Measurements from ENCODE around the gene MORC3.
A peak's percentile ranks its signal among the peaks of the same experiment; 100 is the strongest.
"Not testable (repeated sequence)": the region's sequence is repeated elsewhere in the genome, so short reads cannot be mapped to it uniquely, and the experiment has no call there.

The MORC3 gene

DNA sequence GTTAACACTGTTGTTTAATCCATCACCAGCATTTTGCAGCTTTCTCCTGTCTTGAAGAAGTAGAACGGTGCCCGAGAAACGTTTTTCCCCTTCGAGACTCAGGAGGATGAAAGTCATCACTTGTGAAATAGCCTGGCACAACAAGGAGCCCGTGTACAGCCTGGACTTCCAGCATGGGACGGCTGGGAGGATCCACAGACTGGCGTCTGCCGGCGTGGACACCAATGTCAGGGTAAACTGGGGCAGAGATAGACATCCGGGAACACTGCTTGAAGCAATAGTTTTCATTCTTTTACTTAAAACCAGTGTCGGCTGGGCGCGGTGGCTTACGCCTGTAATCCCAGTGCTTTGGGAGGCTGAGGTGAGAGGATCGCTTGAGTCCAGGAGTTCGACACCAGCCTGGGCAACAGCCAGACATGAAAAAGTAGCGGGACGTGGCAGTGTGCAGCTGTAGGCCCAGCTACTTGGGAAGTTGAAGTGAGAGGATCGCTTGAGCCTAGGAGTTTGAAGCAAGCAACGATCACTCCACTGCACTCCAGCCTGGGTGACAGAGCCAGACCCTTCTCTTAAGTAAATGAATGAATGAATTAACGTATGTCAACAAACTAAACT lies 66.1 kb downstream of the MORC3 start:
- no peak for DNase-seq

DNA sequence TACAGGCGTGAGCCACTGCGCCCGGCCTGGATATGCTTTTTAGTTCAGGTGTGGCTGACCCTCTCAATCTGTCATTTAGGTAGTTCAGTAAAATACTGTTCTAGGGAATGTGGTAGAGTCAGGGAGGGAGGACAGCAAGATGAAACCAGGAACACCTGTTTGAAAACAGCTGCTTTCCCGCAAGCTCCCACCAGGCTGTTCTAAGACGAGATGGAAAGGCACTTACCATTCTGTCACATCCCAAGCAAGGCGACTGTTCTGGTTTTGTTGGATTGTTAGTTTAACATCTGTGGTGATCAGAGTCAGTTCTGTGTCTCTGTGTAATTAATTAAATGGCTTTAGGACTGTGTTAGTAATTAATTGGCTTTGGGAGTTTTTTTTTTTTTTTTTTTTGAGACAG lies 68.1 kb downstream of the MORC3 start:
- no peak for DNase-seq

DNA sequence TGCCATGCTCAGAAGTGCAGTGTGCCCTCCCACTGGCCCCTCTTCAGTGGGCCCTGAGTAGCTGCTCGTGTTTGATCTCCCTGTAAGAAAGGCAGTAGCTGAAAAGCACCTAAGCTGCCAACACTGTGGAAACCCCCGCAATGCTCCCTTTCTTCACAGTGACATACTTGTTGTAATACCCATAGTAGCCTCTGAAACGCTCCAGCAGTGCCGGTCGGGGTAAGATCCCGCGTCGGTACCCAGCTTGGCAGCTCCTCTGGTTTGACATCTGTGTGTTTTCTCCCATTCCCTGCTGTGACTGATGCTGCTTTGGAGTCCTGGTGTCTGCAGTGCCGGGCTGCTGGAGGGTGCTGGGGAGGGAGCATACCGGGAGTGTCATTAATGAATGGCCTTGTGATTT lies 68.8 kb downstream of the MORC3 start:
- no peak for DNase-seq

DNA sequence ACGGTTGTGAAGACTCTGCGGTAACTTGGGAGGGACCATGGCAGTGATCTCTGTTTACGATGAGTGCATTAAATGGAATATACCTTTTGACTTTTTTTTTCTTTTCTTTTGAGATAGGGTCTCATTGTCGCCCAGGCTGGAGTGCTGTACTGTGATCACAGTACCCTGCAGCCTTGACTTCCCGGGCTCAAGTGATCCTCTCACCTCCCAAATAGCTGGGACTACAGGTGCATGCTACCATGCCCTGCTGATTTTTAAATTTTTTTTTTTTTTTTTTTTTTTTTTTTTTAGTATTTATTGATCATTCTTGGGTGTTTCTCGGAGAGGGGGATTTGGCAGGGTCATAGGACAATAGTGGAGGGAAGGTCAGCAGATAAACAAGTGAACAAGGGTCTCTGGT lies 71.7 kb downstream of the MORC3 start:
- not testable (repeated sequence) for DNase-seq

DNA sequence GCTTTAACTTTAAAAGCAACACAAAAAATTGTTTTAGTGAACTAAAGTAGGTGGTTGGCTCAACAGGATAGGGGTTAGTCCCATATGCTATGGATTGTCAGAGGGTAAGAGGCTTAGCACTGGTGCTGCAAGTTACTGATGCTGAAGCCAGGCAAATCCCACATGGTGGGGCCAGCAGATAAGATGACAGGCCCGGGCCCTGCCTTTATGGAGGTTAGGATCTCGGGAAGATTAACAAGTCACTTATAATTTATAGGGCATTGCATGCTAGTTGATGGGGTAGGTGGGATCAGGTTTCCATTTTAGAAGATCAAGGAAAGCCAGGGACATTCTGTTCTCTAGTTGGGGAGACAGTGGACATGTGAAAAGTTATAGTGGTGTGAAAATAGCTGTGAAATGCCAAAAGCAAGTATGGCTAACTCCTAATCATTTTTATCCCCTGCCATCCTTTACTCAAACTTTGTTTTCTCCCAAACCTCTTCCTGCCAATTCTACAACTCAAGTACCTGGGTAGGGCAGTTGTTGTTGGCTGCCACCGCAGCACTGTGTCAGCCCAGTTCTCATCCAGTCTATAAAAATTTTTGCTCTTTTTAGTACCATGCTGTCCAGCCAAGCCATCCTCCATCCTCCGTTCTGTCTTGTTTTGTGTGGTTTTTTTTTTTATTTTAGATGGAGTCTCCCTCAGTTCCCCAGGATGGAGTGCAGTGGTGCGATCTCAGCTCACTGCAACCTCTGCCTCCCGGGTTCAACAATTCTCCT lies 75.5 kb downstream of the MORC3 start:
- no peak for DNase-seq

DNA sequence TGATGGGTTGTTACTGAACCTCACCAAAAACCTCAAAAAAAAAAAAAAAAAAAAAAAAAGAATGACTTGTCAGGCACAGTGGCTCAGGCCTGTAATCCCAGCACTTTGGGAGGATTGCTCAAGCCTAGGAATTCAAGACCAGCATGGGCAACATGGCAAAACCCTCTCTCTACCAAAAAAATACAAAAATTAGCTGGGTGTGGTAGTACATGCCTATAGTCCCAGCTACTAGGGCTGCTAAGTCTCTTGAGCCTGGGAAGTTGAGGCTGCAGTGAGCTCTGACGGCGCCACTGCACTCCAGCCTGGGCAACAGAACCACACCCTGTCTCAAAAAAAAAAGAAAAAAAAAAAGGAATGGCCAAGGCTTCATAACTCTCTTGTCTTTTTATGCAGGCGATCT lies 76.3 kb downstream of the MORC3 start:
- DNase-seq: no peak

DNA sequence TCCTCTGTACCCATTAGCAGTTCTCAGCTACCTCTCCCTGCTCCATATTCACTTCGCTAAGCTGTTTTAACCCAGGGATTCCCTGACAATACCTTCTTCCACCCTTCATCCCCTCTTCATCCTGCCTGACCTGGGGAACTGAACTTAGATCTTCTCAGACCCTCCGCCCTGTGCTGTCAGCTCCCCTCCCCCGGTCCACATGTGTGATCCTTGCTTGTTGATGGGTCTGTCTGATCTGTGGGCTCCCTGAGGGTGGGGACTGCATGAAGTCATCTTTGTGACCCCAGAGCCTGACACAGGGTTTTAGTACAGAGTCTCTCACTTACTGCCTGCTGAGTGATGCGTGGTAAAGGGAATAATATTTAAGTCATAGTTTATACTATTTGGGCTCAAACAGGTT lies 77.0 kb downstream of the MORC3 start:
- DNase-seq: no peak

DNA sequence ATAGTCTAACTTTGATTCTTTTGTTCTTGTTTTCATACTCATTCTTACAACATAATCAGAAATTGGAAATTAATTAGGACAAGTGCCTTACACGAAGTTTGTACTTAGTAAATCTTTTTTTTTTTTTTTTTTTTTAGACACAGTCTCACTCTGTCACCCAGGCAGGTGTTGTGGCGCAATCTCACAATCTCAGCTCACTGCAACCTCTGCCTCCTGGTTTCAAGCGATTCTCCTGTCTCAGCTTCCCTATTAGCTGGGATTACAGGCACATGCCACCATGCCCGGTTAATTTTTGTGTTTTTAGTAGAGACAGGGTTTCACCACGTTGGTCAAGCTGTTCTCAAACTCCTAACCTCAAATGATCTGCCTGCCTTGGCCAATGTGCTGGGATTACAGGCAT lies 77.6 kb downstream of the MORC3 start:
- DNase-seq: no peak

DNA sequence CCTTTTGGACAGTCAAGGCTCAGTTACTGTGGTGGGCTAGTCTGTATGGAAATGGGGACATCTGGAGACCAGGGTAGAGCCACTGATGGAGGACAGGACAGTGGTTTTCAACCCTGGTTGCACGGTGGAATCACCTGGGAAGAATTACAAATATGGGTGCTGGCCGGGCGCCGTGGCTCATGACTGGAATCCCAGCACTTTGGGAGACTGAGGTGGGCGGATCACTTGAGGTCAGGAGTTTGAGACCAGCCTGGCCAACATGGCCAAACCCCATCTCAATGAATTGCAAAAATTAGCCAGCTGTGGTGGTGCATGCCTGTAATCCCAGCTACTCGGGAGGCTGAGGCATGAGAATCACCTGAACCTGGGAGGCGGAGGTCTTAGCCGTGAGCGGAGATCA lies 79.7 kb downstream of the MORC3 start:
- not testable (repeated sequence) for DNase-seq

DNA sequence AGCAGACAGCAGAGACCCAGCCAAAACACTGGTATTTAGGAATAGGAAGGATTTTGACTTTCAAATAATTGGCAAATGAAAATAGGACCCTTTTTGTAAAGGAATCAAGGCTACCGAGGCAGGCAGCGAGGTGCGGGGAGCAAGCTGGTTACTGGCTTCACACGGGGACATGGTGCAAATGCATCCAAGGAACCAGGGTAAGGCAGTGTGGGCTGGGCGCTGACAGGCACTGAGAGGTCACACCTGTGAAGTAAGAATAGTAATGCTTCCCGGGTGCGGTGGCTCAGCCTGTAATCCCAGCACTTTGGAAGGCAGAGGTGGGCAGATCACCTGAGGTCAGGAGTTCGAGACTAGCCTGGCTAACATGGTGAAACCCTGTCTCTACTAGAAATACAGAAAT lies 80.7 kb downstream of the MORC3 start:
- no peak for DNase-seq

DNA sequence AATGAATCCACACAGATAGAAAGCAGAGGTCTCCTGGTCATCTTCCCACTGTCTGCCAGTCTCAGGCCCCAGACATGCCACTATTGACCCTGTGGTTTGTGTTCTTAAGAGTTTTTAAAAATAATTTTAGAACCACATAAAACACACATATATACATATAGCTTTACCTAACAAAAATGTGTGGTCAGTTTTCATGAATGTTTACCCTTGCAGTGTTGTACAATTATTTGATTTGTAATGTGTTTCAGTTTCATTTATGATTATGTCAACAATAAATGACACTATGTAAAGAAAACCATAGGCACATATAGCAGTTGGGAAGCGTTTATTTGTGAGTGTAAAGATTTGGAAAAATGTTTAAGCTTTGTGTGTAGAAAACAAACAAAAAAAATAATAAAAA lies 82.3 kb downstream of the MORC3 start:
- DNase-seq: no peak

DNA sequence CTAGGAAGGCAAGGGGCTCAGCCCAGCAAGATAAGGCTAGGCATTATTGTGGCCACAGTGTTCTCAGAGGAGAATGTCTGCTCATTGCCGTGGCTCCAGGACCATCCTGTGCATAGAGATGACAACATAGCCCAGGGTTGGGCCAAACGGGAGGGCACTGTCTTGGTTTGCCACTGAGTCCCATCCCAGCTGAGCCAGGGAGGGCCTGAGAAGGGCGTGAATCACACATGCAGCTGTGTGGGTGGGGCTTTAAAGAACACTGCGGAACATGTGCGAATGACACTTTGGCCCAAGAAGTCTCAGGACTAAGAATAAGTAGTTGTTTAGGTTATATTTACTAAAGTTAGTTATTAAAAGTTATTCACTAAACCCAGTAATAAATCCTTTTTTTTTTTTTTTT lies 83.7 kb downstream of the MORC3 start:
- DNase-seq: no peak

DNA sequence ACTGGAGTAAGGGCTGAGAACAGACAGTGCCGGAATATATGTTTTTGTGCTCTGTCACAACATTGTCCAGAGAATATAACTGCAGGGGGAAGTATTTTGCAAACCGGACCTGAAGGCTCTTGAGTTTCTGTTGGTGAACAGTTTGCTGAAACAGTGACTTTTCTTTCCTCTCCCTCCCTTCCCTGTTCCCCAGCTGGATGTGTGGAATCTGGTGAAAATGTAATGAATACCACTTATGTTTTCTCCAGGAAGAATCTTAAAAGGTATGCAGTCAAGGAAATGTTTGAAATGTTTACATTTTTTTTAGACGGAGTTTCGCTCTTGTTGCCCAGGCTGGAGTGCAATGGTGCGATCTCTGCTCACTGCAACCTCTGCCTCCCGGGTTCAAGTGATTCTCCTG lies 88.6 kb downstream of the MORC3 start:
- DNase-seq: no peak

DNA sequence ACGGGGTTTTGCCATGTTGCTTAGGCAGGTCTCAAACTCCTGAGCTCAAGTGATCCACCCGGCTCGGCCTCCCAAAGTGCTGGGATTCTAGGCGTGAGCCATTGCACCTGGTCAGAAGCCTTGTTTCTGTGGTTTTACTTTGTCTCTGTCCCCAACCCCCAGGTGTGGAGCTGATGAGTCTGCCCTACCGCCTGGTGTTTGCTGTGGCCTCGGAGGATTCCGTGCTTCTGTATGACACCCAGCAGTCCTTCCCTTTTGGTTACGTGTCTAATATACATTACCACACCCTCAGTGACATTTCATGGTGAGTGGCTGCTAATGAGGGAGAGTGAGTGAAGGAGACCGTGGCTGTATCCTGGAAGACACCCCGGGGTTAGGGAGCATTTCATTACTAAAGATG lies 91.3 kb downstream of the MORC3 start:
- no peak for DNase-seq

DNA sequence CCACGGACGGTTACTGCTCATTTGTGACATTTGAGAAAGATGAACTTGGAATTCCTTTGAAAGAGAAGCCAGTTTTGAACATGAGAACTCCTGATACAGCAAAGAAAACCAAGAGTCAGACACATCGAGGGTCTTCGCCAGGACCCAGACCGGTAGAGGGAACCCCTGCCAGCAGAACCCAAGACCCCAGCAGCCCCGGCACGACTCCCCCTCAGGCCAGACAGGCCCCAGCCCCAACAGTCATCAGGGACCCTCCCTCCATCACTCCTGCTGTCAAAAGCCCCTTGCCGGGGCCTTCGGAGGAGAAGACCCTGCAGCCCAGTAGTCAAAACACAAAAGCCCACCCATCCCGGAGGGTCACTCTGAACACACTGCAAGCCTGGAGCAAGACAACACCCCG lies 92.9 kb downstream of the MORC3 start:
- DNase-seq: no peak

DNA sequence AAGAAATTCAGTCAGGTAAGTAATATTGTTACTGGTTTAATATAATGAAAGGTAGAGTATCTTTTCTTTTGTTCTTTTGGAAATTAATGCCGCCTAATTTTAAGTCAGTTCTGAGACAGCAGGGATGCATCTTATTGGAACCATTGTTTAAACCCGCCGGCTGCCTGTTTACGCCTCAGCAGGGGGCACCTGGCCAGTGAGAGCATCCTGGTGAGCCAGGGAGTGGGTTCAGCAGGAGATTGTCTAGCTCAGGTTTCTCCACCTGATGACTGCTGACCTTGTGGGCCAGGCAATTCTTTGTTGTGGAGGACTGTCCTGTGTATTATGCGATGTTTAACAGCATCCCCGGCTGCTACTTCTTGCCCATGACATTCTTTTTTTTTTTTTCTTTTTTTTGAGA lies 95.4 kb downstream of the MORC3 start:
- no peak for DNase-seq

DNA sequence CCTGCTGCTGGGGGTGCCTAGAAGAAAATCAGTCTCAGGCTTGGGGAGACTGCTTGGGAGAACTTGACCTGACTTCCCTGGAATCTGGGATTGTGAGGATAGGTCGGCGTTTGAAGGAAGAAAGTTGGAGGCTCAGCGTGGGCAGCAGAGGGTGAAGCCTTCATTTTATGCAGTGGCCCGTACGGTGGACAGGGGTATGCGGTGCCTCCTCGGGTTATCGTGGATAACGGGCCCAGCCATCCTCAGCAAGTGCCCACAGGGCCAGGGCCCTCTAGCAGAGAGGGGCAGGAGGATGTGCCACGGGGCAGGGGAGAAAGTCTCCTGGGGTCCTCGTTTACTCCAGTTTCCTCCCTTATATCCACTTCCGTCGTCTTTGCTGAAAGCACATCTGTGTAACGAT lies 99.2 kb downstream of the MORC3 start:
- no peak for DNase-seq

DNA sequence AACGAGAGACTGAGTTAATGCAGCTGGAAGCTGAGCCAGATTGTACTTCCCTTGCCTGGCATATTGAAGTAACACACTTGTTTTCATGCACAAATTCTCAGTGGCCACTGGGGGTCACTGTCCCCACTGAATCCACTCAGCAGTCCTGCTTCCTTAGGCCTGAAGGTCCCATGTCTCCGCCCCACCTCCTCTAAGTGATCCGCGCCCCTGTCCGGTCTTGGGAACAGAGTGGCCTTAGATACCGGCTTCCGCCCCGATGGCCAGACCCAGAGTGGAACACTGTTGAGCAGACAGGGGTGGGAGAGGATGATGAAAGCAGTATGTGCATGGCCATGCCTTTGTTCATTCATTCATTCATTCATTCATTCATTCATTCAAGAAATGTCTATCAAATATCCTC lies 100.0 kb downstream of the MORC3 start:
- peak; percentile 86 to 93 (median 91) for DNase-seq

DNA sequence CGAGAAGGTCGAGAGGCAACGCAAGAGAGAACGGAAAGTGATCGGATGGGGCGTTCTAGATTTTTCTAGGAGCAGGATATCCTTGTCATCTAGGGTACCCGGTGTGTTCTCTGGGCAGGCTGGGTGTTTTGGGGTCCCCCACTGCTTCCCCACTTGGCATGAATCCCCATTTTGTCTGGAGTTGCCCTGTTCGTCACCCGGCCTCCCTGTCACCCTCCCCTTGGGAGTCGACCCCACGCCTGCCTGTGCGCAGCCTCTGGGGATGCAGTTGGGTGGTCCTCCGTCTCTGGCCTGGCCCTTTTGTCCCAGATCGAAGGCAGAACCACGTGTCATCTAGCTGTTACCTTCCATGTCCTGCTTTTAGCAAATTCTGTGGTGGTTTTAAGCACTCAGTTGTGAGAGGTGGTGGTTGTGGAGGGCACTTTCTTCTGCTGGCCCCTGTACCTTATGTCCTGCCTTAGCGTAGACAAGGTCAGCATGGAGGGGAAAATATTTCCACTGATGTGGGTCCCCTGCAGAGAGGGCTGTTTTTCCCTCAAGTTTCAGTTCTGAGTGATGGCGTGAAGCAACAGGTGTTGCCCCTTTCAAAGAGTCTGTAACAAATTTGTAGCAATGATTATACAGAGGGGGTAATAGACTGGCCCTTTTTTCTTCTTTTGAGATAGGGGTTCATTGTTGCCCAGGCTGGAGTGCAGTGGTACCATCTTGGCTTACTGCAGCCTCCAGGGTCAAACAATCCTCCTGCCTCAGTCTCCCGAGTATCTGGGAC lies 100.8 kb downstream of the MORC3 start:
- DNase-seq: no peak

DNA sequence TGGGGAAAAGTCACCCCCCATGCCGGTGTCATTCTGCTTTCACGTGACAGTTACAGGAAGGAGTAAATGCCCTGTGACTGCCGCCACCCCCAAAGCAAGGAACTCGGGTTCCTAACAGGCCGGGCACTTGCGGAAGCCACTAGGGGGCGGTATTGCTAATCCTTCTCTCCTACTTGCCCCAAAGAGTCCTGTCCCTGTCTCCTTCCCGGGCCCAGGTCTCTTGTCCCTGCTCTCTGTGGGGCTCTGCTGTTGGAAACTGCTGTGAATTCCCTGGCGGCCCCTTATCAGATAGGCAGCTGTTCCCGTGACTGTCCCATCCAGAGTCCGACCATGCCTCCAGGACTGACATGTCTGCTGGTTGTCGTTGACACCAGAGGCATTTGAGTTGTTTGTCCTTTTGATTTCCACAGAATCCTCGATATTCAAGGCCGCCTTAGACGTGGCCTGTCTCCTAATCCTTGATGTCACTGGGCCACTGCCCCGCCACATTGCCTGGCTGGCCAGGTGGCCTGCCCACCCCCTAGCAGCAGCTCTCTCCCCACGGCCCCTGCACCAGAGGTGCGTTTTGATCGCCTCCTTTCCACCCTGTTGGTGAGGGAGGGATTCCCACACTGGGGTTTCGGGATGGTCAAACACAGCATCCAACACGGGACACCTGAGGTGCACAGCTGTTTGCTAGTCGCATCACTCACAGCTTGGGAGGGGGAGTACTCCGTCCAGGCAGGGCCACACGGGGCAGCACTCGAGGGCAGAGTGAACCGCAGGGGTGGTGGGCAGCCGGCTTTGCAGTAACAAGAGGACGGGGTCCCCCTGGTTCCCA lies 102.5 kb downstream of the MORC3 start:
- peak; percentile 83 to 86 (median 86) for DNase-seq

DNA sequence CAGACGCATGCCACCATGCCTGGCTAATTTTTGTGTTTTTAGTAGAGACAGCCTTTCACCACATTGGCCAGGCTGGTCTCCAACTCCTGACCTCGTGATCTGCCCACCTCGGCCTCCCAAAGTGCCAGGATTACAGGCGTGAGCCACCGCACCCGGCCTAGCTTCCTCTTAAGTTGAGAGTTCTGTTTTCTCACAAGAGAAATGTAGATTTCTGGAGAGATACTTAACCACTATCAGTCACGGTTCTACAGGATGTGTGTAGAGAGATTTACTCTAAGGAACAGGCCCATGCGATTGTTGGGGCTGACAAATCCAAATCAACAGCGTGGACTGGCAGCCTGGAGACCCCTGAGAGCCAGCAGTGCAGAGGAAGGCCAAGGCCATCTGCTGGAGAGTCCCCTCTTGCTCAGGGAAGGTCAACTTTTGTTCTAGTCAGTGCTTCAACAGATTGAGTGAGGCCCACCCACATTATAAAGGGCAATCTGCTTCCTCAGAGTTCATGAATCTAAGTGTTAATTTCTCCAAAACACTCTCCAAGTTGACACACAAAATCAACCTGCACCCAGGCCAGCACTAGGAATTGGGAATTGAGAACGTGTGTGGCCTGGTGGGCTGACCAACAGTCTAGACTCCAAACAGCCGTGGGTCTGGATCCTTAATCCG lies 103.9 kb downstream of the MORC3 start:
- peak; percentile 45 to 67 (median 62) for DNase-seq

DNA sequence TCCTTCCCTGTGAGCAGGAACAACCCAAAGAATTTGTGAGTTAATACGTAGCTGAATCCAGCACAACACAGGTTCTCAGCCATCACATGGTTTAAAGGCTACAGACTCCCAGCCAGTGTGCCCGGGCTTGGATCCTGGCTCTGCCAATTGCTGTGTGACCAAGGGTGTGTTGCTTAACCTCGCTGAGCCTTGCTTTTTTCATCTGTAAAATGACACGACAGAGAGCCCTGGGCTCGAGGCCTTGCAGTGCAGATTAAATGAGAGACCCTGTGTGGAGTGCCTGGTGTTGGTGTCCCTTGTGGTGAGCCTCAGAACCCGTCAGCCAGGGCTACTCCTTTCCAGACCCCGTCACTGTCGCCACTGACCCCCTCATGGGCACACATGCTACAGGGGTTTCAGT lies 104.6 kb downstream of the MORC3 start:
- peak in 1 of 4 experiments; percentile 17 for DNase-seq
